NCI-H128 (cell line): ENCODE measurements around the gene MLN.

Experiments used
- DNase-seq: peaks from one replicate; lab custom pipeline; 2025; ENCODE audit not compliant: unreplicated experiment; lab: John Stamatoyannopoulos, UW

MLN gene, protein sequence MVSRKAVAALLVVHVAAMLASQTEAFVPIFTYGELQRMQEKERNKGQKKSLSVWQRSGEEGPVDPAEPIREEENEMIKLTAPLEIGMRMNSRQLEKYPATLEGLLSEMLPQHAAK

GRCh38 chr6:33803571-33804053 lies at the start of gene MLN:
Gene MLN, minus strand, starts transcription at chr6:33804003. Its CDS starts 2,840 bp downstream, at chr6:33801163.
- DNase-seq: no peak

- no peak for DNase-seq
These were observed 49.2 kb upstream of the MLN start for GRCh38 chr6:33853026-33853425.

GRCh38 chr6:33851959-33852358 lies 48.2 kb upstream of the MLN start:
- no peak for DNase-seq

DNA sequence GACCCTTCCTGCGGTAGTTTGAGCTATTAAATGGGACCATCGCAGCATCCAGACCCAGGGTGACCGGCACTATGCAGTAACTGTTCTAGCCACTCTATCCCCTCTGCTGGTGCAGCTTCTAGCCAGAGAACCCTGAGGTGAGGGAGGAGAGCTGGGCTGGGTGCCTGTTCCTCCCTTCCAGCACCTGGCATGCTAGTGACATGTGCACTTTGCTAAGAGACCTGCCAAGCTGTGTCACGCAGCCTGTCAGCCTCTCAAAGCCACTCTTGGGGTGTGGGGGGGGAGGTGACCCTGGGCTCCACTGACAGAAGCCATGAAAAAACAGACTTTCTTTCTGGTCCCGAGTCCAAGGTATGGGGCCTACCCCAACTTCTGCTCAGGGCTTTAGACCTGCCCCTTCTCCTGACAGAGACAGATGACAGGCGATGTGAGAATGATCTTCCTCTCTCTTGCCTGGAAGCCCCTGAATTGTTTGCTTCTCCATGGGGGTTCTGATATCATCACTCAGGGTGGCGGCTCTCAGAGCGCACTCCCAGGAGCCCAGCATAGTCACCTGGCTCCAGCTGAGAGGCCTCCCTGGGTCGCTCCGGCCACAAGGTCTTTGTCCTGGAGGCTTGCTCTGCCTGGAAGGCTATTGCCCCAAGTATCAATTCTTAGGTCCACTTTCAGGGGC lies 47.2 kb upstream of the MLN start:
- DNase-seq: no peak

DNA sequence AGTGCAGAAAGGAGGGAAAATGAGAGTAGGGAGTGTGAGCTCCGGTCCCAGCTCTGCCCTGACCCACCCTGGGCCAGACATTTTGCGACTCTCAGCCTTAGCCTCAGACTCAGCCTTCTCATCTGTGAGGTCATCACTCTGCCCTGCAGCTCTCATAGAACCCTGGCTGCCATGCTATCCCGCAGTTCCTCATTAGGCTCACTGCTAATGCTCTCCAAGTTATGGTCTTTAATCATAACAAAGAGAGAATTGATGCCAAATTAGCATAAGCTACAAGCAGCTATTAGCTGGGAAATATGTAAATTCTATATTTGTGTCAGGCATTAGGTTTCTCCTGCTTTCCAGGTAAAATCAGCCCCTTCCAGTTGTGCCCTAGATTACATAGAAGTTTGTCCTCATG lies 46.5 kb upstream of the MLN start:
- DNase-seq: no peak

- no peak for DNase-seq
These were observed 45.8 kb upstream of the MLN start for GRCh38 chr6:33849500-33850075.

DNA sequence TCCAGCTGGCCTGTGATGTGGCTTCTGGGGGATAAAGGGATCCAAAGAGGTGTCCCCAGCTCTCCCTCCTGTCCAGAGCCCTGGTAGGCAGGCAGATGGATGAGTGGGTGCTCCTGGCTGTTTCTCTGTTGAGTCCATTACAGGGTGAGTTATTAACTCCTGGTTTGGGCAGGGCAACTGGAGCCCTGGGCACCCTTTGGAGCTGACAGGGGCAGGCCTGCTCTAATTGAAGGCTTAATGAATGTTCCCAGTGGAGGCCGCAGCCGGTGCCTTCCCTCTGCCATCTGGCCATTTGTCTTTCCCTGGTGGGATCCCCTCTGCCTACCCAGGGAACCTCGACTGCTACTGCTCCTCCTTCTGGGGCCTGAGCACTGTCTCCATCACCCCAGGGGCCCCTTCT lies 44.7 kb upstream of the MLN start:
- DNase-seq: no peak

- no peak for DNase-seq
These were observed 44.1 kb upstream of the MLN start for GRCh38 chr6:33847867-33848266.

GRCh38 chr6:33847078-33847477 lies 43.3 kb upstream of the MLN start:
- no peak for DNase-seq

- DNase-seq: no peak
These were observed 42.4 kb upstream of the MLN start for GRCh38 chr6:33846226-33846625.

DNA sequence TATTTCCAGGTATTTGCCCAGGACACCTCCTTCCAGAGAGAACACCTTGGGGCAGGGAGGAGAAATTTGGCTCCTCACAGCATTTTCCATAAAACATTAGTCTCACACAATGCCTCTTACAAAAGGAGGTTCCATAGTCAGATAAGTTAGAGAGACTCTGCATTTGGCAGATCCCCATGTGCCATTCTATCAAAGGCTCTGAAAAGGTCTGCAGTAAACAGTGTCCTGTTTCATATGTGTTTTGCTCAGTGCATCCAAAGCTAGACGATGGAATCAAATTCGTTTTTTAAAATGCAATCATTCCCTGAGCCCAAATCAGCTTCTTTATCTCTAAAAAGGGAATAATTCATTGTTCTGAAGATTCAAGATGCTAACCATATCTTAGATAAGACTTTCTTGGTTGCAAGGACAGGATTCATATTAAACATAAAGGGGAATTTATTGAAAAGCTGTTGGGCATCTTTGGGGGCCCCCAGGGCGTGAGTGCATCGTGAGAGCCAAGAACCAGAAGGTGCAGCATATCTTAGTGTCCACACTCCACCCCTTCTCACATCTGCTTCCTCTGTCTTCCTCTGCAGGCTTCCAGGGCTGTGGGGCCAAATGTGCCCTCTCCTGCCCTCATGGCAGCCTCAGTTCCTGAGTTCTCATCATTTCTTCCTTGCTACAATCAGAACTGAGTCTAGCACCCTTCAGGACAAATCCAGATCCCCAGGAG lies 41.4 kb upstream of the MLN start:
- no peak for DNase-seq

DNA sequence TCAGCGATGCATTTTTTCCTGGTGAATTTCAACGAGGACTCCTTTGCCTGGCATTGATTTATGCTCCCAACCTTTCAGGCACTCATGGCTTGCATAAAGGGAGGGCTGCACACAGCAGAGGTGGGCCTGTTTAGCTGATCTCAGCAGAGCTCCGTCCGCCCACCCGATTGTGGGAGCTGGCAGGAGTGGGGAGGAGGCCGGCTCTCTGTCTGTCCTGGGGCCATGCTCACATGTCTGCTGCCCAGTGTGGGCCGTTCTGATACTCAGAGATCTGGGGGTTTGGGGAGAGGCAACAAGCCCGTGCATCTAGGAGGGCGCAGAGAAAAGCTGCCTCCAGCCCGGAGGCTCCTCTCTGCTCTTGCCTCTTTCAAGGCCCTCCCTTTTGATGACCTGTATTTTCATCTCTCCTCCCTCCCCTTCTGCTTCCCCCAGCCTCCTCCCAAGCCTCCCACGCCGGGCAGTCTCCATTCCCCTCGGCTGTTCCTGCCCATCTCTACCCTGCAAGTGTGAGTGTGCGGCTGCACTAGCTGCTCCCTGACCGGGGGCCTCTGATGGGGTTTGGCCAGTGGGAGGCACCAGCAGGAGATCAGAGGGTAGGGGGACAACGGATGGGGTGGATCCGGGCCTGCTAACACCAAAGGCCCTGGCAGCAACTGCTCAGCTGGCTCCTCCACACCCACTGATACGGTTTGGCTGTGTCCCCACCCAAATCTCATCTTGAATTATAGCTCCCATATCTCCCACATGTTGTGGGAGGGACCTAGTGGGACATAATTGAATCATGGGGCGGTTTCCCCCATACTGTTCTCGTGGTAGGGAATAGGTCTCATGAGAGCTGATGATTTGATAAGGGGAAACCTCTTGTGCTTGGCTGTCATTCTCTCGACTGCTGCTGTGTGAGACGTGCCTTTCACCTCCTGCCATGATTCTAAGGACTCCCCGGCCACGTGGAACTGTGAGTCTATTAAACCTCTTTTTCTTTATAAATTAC lies 39.6 kb upstream of the MLN start:
- no peak for DNase-seq

DNA sequence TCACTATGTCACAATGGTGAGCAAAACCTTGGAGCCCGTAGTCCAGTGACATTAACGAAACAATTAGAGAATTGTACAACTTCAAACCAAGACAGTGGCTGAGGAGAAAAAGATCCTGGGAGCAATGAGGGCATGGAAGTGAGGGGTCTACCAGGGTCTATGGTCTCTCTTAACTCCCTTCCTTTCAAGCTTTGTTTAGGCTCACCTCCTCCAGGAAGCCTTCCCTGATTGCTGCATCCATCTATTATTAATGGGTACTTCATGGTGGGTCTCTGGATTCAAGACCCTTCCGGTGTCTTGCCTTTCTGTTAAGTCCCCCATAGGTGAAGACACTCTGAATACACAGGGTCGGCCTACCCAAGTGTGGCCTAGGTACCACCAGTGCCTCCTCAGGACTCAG lies 38.1 kb upstream of the MLN start:
- DNase-seq: no peak

GRCh38 chr6:33841070-33841469 lies 37.3 kb upstream of the MLN start:
- DNase-seq: no peak

GRCh38 chr6:33840048-33840926 lies 36.5 kb upstream of the MLN start:
- no peak for DNase-seq

DNA sequence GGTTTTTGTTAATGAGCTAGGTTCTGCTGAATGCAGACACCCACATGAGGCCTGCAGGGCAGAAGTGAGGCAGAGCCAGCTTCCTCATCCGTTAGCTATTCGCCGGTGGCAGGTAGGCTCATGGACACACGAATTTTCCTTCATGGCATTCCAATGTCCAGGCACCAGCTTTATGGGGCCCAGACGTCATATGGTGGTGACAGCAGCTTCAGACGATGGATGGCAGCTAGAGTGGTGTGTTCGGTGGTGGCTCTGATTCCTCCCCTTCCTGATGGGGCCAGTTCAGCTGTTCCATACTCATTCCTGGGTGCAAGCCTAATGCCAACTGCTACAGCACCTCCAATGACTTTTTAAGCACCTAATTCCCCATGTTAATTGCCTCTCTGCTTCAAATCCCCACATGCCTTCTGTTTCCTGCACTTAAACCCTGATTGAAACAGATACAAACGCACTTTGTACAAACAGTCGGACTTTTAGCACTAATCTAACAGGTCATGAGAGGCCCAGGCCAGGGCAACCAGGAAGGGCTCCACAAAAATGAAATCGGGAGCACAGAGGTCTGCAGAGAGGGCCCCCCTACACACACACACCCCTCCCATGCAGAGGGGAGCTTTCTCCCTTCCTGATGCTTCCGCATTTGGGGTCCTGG lies 35.7 kb upstream of the MLN start:
- DNase-seq: no peak

DNA sequence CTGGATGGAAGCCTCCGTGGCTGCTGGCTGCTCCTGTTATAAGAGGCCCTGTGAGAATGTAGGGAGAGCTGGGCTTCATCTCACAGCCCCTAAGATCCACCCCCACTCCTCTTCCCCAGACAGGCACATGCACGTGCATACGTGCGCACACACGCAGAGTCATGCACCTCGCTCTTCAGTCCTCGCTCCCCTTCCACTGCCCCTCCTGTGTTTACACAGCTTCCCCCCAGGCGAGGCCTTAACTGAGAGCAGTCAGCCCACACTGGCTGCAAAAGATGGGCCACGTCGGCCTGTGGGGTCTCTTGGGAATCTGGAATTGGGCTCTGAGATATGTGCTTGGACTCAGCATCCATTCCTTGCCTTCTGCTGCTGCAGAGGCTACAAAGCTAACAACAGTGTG lies 35.2 kb upstream of the MLN start:
- DNase-seq: no peak

- DNase-seq: no peak
These were observed 34.3 kb upstream of the MLN start for GRCh38 chr6:33837971-33838665.
